ENCODE measurements around the gene ZNF429. TPM values are rescaled to one million over a fixed set of nuclear protein-coding genes. Genes with fewer than 3 reads are reported as not detected.

The ZNF429 gene
- 1.9 and 4.3 TPM in 2 replicates for total RNA-seq

DNA sequence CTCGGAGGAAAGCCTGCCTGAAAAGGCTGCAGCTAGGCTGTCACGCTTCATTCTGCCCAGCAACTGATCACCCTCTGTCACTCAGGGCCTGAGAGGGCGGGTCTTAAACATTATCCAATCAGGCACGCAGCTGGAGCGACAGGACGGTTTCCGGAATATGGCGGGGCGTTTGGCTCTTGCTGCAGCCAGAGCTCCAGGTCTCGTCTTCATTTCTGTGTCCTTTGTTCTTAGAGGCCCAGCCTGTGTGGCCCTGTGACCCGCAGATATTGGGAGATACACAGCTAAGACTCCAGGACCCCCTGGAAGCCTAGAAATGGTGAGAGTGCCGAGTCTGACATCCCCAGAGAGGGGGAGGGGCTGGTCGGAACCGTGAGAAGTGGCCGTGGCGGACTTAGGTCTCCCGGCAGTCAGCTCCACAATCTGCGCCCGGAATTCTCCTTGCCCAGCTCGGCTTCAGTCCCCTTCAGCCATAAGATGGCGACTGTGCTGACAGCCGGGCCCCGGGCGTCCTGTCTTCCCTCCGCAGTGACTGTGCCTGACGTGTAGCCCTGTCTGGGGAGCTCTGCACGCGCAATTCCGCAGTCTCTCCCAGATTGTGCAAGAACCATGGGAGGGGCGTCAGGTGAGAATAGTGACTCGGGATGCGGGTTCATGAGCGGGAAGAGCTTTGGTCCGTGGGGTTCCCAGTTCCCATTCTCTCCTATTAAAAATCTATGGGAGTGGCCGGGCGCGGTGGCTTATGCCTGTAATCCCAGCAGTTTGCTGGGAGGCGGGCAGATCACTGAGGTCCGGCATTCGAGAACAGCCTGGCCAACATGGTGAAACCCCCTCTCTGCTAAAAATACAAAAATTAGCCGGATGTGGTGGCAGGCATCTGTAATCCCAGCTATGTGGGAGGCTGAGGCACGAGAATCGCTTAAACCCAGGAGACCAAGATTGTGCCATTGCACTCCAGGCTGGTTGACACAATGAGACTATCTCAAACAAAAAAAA lies at the start of gene ZNF429:
ZNF429 (plus strand) TSS at position 144 of the 993 bp plus-strand sequence; CDS start at position 314, 170 bp downstream.
- peak; percentile 94 for DNase-seq (ENCODE audit: low read depth)
- peak; percentile 16 for TF ChIP-seq CTCF (IDR thresholded peaks at IDR 0.05; ENCODE audit: insufficient read depth, low read depth, low read length)
- peak within 1 kb of the TSS; percentile 85 for H3K4me3 ChIP-seq (ENCODE audit: low read depth, low read length)

- no peak for TF ChIP-seq CTCF (IDR thresholded peaks at IDR 0.05; ENCODE audit: insufficient read depth, low read depth, low read length)
- no peak for DNase-seq (ENCODE audit: low read depth)
- H3K4me3 ChIP-seq (ENCODE audit: low read depth, low read length) = no peak overlapping the region
Observed at GRCh38 chr19:21460686-21461085, 44.7 kb upstream of the ZNF429 start.

DNA sequence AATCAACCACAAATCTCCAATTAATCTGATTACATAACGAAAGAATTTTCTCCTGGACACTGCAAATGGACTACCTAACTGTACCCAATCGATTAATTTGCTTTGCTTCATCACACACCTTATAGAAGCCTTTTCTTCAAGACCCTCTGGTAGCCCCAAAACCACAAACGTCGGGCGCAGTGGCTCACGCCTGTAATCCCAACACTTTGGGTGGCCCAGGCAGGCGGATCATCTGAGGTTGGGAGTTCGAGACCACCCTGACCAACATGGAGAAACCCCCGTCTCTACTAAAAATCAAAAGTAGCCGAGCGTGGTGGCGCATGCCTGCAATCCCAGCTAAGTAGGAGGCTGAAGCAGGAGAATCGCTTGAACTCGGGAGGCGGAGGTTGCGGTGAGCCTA lies 42.9 kb upstream of the ZNF429 start:
- no peak for DNase-seq (ENCODE audit: low read depth)
- H3K4me3 ChIP-seq (ENCODE audit: low read depth, low read length) = no peak overlapping the region
- TF ChIP-seq CTCF (IDR thresholded peaks at IDR 0.05; ENCODE audit: insufficient read depth, low read depth, low read length) = no peak

DNA sequence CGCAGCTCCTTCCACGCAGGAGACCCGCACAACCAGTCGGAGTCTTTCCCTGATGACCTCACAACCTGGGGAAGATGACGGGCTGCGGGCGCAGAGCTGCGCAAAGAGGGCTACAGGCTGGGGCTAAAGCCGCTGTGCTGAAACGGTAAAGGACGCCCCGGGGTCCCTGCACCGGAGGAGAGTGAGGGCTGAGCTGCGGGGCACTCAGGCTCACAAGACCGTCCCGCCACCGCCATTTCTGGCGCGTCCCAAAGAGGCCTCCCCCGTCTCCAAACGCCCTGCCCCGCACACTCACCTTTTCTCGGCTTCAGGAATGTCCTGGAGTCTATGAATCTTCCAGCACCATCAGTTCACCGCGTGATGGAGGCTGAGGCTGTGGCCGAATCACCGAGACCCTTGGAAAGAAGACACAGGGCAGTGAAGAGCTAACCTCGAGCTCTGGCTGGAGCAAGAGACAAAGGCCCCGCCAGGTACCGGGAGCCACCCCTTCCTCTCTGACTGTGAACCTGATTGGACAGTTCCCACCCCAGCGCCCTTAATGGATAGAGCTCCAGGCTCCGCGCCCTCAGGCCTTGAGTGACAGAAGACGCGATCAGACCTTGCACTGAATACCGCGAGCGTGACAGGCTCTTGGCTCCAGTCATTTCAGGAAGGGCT lies 41.8 kb upstream of the ZNF429 start:
- H3K4me3 ChIP-seq (ENCODE audit: low read depth, low read length) = no peak overlapping the region
- TF ChIP-seq CTCF (IDR thresholded peaks at IDR 0.05; ENCODE audit: insufficient read depth, low read depth, low read length) = no peak
- DNase-seq (ENCODE audit: low read depth) = no peak

DNA sequence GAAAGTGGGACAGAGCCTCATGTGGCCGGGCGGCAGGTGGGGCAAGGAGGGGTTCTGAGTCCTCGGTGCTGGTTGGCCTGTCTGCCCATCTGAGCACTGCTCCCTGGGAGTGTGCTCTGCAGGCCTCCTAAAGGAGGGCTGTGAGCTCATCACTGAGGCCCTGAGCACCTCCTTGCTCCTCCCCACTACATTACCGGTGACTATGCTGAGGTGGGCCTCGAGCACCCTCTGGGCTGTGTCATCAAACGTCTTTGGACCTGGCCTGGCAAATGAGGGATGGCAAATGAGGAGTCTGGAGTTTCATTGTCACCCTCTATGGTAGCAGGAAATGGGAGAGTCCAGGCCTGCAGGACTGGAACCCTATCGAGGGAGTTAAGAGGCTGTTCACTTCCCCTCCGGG lies 38.8 kb upstream of the ZNF429 start:
- no peak for TF ChIP-seq CTCF (IDR thresholded peaks at IDR 0.05; ENCODE audit: insufficient read depth, low read depth, low read length)
- no peak for DNase-seq (ENCODE audit: low read depth)
- H3K4me3 ChIP-seq (ENCODE audit: low read depth, low read length) = no peak overlapping the region

- no peak for DNase-seq (ENCODE audit: low read depth)
- TF ChIP-seq CTCF (IDR thresholded peaks at IDR 0.05; ENCODE audit: insufficient read depth, low read depth, low read length) = no peak
- no peak overlapping the region for H3K4me3 ChIP-seq (ENCODE audit: low read depth, low read length)
Observed at GRCh38 chr19:21468791-21469190, 36.6 kb upstream of the ZNF429 start.

Data from fibroblast of villous mesenchyme (primary cell).